Left lobe of liver (tissue), 2 donors: ENCODE data around the gene CTIF. TPM values are rescaled to one million over a fixed set of nuclear protein-coding genes. Genes with fewer than 3 reads are reported as not detected.

Experiments used
- ATAC-seq: fragments of 200-7000 bp; cut with Tn5 transposase; one replicate; pipeline ENCODE4 v1.9.1; 2020; ENCODE audit warnings: mild to moderate bottlenecking, moderate library complexity
- DNase-seq: peaks from one replicate; pipeline ENCODE4 v3.0.0-alpha.2; 2020; ENCODE audit warnings: low spot score
- total RNA-seq: library from RNA; stranded (reverse); gene quantifications from one replicate; pipeline ENCODE4 v1.2.1, GENCODE V29; 2021
- donor health status: DM: no; HTN: no; CAD: no; lungs with moderate emphysema.
- donor health status: DM: no; HTN: yes; CAD: no.

The CTIF gene
- total RNA-seq, 1 donor from 2014 or later, result 74.4 TPM

- DNase-seq, result no peak
- no peak for ATAC-seq
These were observed 254.0 kb downstream of the CTIF start for GRCh38 chr18:48792611-48793380.

GRCh38 chr18:48794251-48794970 lies 255.6 kb downstream of the CTIF start:
- DNase-seq (no peak), ATAC-seq (no peak)

DNA sequence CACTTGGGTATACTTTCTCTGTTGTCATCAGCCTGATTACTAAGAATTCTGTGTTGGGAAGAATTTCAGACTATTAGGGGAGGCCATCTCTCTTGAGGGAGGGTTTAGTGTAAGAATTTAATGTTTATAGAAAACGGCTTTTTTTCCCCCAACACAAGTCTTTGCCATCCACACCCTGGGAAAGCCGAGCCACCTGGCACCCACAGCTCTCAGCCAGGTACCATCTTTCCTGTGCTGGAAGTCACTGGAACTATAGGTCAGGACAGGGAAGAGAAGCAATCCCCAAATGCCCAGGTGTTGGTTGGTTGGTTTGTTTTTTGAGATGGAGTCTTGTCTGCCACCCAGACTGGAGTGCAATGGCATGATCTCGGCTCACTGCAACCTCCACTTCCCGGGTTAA lies 256.9 kb downstream of the CTIF start:
- no peak for DNase-seq
- ATAC-seq, result no peak

DNA sequence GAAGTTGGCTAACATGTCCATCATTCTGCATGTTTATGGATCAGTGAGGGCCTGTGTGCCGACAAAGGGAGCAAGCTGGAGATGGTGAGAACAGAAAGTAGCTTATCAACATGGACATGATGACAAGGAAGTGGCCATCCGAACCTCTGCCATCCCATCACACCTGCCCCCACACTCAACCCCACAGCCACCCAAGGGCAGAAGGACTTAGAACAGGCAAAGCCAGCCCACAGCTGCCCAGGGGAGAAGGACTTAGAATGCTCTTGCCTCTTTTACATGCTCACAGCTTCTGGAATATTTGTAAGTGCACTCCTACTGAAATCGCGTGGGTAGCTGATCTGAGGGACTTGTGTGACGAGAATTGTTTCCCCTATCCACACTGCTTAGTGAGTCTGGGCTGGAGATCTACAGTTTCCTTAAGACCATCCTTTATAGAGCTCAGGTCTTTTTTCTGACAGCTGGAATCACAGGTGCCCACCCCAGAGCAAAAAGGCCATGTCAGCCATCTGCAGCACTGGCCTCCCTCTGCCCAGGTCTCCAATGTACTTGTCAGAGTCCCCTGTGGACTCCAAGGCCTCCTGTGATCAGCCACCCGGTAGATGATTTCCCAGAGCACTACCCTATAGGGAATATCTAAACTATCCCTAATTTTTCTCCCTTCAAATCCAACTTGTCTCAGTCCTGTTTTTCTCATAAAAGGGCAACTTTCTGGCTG lies 257.8 kb downstream of the CTIF start:
- DNase-seq (peak; percentile 11), ATAC-seq (no peak)

DNA sequence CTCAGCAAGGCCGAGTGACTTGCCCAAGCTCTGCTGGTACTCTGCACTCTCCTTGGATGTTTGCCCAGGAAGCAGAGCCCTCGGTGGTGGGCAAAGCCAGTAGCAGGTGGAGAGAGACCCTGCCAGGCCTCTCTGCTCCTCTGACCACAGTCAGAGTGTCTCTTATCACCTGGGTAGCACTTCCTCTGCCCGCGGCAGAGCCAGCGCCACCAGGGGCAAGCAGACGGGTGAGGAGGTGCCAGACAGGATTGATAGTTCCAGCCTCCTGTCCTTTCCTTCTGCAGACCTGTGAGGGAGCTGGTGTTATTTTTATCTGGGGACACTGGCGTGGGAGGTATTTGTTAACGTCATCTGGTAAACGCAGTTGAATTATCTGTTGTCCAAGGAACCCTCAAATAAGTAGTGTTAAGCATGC lies 259.0 kb downstream of the CTIF start:
- peak; percentile 39 for DNase-seq
- ATAC-seq, result no peak

DNA sequence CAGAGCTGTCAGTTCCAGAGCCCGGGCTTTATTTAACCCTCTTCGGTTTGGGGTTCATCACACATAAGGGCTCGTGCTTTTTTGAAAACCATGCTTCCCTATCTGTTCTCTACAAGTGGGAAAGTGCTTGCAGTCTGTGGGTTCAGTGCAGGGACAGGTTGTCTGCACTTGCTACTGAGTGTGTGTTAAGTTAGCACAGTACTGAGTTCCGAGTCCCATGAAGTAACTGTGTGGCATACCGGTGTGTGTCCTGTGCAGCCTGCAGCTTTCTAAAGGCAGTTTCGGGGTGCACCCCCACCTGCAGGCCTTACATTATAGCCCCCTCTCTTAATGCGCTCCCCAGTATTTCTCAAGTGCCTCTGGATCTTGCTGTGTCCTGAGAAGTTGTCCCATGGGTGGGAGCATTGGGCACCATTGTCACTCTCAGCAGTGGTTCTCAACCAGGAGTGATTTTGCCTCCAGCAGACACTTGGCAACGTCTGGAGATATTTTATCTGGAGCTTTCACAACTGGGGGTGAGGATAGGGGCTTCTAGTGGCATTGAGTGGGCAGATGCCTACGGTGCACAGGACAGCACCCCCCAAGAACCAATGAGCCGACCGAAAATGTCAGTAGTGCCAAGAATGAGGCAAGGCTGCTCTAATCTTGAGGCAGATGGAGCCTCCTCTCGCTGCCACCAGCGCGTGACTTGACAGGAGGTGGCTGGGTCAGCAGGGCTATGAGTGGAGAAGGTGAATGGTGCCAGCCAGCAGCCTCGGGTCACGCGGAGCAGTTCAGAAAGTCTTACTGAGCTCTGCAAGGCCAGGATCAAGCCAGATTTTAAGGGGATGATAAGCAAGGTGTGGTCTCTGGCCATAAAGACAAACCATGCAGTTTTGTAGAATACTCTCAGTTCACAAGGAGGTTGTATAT lies 259.8 kb downstream of the CTIF start:
- DNase-seq, result peak; percentile 39
- no peak for ATAC-seq

DNA sequence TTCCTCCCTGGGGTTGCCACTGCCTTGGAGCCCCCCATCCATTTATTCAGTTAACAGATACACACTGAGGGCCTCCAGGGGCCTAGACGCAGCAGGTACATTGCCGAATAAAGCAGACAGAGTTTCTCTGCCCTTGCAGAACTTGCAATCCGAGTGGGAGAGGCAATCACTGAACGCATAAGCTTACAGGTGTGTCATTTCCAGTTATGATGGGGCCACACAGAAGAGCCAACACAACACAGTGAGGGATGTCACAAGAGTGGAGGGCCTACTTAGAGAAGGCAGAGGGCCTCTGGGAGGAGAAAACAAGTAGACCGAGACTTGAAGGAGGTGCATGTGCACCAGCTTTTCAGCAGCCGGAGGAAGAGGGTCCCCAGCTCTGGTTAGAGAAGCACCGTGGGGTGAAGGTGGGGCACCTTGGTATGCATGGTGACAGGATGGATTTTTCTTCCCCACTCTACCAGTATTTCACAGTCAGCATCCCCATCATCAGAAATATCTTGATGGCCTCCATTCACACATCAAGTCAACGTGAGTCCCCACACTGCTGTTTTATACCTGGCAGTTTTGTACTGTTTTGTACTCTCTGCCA lies 261.0 kb downstream of the CTIF start:
- no peak for DNase-seq
- no peak for ATAC-seq

DNA sequence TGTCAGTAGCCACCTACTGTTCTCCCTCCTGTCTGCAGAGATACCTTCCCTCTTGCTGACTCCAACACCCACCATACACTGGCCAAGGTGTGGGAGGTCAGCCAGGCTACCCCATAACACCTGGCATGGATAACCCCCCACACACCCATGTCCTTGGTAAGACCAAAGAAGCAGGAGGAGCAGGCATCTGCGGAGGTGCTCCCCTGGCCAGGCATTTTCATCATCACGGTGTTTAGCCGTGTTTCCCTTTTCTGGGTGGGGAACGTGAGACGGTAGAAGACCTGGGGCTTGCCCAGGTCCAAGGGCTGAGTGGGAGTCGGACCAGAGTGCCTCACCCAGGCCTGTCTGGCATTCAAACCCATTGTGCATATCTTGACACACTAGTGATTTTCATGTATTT lies 261.6 kb downstream of the CTIF start:
- no peak for ATAC-seq

GRCh38 chr18:48800876-48801727 lies 262.3 kb downstream of the CTIF start:
- DNase-seq (peak; percentile 44), ATAC-seq (no peak)

More for the DNA sequence above, 261.6 kb downstream of the CTIF start:
- peak; percentile 40 for DNase-seq

GRCh38 chr18:48801728-48802542 lies 263.1 kb downstream of the CTIF start:
- peak; percentile 64 for DNase-seq
- ATAC-seq, result peak; percentile 77

GRCh38 chr18:48802543-48803290 lies 263.9 kb downstream of the CTIF start:
- ATAC-seq (no peak), DNase-seq (peak; percentile 39)

- peak; percentile 35 for DNase-seq
- ATAC-seq, result no peak
These were observed 264.7 kb downstream of the CTIF start for GRCh38 chr18:48803518-48803917.

GRCh38 chr18:48803951-48804855 lies 265.4 kb downstream of the CTIF start:
- peak; percentile 37 for DNase-seq
- ATAC-seq, result no peak

DNA sequence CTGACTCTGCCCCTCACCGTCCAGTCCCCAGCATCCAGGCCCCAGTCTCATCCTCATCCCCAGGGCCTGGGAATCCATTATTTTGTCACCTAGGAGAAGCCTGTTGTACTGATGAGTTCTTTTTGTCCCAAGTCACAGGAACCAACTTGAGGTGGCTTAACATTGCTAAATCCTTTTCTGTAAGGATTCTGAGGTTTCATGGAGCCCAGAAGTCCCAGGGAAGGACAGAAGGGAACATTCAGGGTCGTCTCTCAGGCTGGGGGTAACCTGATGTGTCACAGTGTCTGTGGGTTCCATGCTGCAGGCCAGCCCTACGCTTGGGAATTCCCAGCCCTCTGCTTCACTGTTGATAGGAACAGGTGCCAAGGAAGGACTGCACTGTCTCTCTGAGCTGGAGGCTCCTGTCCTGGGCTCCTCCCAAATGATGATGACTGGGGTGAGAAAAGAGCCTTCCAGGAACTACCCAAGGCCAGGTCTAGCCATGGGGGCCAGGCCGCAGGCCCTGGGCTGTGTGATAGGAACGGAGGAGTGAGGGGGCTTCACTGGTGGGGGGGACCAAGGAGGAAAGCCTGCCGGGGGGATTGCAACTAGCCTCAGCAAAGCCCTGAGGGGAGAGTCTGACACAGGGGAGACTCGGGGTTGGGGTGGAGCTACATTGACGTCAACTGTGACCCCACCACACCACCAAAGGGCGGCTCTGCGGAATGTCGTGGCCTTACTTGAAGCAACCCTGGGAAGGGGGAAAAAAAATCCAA lies 266.2 kb downstream of the CTIF start:
- DNase-seq, result peak; percentile 35

GRCh38 chr18:48805826-48806535 lies 267.1 kb downstream of the CTIF start:
- ATAC-seq (no peak), DNase-seq (no peak)

More for the DNA sequence above, 266.2 kb downstream of the CTIF start:
- ATAC-seq, result no peak
